ENCODE data around the gene CCR4. TPM values are rescaled to one million over a fixed set of nuclear protein-coding genes. Genes with fewer than 3 reads are reported as not detected.
A peak's percentile ranks its signal among the peaks of the same experiment; 100 is the strongest.

CCR4 gene
- total and polyA plus RNA-seq, 2 of the 8 experiments (the other 6 are each of a cell fraction or from before 2014, with no cell fraction given), result 0.11 to 0.15 TPM

DNA sequence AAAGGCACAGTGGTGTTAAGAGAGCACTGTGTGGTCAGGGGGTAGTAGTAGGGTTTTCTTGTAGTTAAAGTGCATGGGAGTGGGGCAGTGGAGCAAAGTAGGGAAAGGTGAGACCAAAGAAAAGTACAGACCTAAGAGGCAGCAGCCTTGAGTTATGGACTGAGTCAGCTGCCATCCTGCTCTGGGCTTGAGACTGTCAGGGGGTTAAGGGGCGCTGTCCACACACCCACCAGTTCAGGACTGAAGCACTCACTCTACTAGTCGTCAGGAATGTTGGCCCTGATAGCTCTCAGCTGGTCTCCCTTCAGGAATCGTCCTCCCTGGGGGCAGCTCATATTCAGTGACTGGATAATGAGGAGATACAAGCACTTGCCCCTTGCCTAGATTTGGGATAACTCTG lies 7.9 kb downstream of the CCR4 start:
- Histone ChIP-seq H3K18ac (ENCODE audit: extremely low read depth, low read length) (0 out of 2 replicates have a peak overlapping the region, but pooled peaks have one; percentile 33), H2BK20ac (ENCODE audit: low read length) (no peak overlapping the region), H3K14ac (ENCODE audit: insufficient read length) (no peak overlapping the region), H3K27ac (ENCODE audit: low read depth, low read length) (no peak overlapping the region), H2AK5ac (ENCODE audit: low read depth, low read length) (no peak overlapping the region), H2AFZ (ENCODE audit: low read length) (no peak overlapping the region), H3K36me3 (ENCODE audit: control insufficient read depth in 2 of 4, insufficient read depth in 4 of 4, low read length in 3 of 4) (no peaks in the 10 kb centered on the region), H3K4me1 (replicated peaks in 1 of 4; ENCODE audit: control insufficient read depth in 3 of 4, insufficient read depth in 4 of 4, low read length in 3 of 4) (no peaks in the 10 kb centered on the region; a peak in 2 of 7 replicates), H4K8ac (ENCODE audit: extremely low read depth, insufficient read depth, low read length) (no peak overlapping the region), H2BK5ac (ENCODE audit: low read depth, low read length) (no peak overlapping the region), H3K56ac (replicated peaks; ENCODE audit: insufficient read length, low read depth, low read length) (no peak overlapping the region), H4K91ac (replicated peaks; ENCODE audit: insufficient read length, low read length) (no peak overlapping the region), H4K5ac (ENCODE audit: insufficient read length, low read depth, low read length) (no peak overlapping the region), H3K79me1 (ENCODE audit: low read depth, low read length) (no peaks in the 10 kb centered on the region), H2BK15ac (ENCODE audit: low read length) (no peak overlapping the region), H3K4ac (replicated peaks; ENCODE audit: insufficient read length, low read depth, low read length) (no peak overlapping the region), H3K9ac (replicated peaks in 1 of 4; ENCODE audit: extremely low read depth in 1 of 4, low read depth in 3 of 4, low read length in 3 of 4) (no peak overlapping the region), H3K79me2 (ENCODE audit: control insufficient read depth in 1 of 2, insufficient read depth in 2 of 2, low read length in 2 of 2) (no peaks in the 10 kb centered on the region), H3K9me3 (ENCODE audit: insufficient read depth in 2 of 2, low read depth in 1 of 2, low read length in 1 of 2) (no peaks in the 10 kb centered on the region), H2BK12ac (ENCODE audit: low read depth, low read length) (no peak overlapping the region), H4K20me1 (replicated peaks in 1 of 2; ENCODE audit: control insufficient read depth in 1 of 2, insufficient read depth in 2 of 2, low read length in 2 of 2) (no peaks in the 10 kb centered on the region), H3K23me2 (ENCODE audit: low read depth, low read length) (no peaks in the 10 kb centered on the region), H3K4me3 (ENCODE audit: extremely low read depth in 1 of 4, insufficient read depth in 2 of 4, low read depth in 3 of 4, low read length in 4 of 4) (no peak overlapping the region), H2BK120ac (replicated peaks; ENCODE audit: low read depth, low read length) (no peak overlapping the region), H3K4me2 (ENCODE audit: insufficient read depth in 1 of 2, low read depth in 2 of 2, low read length in 2 of 2) (no peak overlapping the region), H3K23ac (ENCODE audit: insufficient read length) (no peak overlapping the region), H3K27me3 (replicated peaks in 1 of 4; ENCODE audit: control insufficient read depth in 3 of 4, extremely low read depth in 1 of 4, insufficient read depth in 3 of 4, low read length in 3 of 4) (no peaks in the 10 kb centered on the region)
- FAIRE-seq (peak; percentile 63), DNase-seq (ENCODE audit: low read depth in 1 of 2, low spot score in 2 of 2) (peak in 1 of 2 experiments; percentile 48)
- POLR2A ChIA-PET (ENCODE audit: partially characterized antibody), result no interaction called here
- CTCF ChIA-PET (ENCODE audit: partially characterized antibody), result interaction anchor here (0.6 to 5.9 kb wide), 9 partner anchors 11 to 98 kb away, joined by 3 to 34 read pairs (median 3); no protein-coding TSS in a partner anchor
- WGBS, 2 experiments (ENCODE audit: extremely low coverage in 1 of 2, insufficient coverage in 1 of 2, insufficient read length in 1 of 2, insufficient replicate concordance in 2 of 2, low coverage in 1 of 2, low lambda C conversion rate in 2 of 2, missing lambda C conversion rate in 1 of 2), result 67% methylated on average over 3 of the region's 3 CpGs; no CpG with 5 or more reads in 1 of the 2 experiments
- TF ChIP-seq SP2 (IDR thresholded peaks at IDR 0.05; ENCODE audit: low read length) (no peak), TEAD4 (IDR thresholded peaks at IDR 0.05; ENCODE audit: low read depth, low read length) (peak; percentile 49; the same call in 1 of the 2 replicates), RNF2 (IDR thresholded peaks at IDR 0.05; ENCODE audit: borderline replicate concordance, low read depth, low read length, missing control alignments, poor library complexity, severe bottlenecking) (no peak), NANOG (IDR thresholded peaks at IDR 0.05; ENCODE audit: insufficient read depth, low read depth, low read length, poor library complexity, severe bottlenecking) (peak; percentile 61), SIN3A (conservative IDR thresholded peaks at IDR 0.05 in 1 of 2, IDR thresholded peaks at IDR 0.05 in 1 of 2; ENCODE audit: low read depth in 1 of 2, low read length in 2 of 2) (peak; percentile 33 to 74; a peak in 2 of 4 replicates), CEBPB (IDR thresholded peaks at IDR 0.05; ENCODE audit: low read depth, low read length) (no peak), JUND (IDR thresholded peaks at IDR 0.05; ENCODE audit: low read length) (no peak), PHF8 (conservative IDR thresholded peaks at IDR 0.05; ENCODE audit: low read depth, low read length) (no peak), SIX5 (IDR thresholded peaks at IDR 0.05; ENCODE audit: low read depth, low read length) (no peak), CHD1 (IDR thresholded peaks at IDR 0.05; ENCODE audit: low read depth, low read length) (no peak)
- TF ChIP-seq, protein P1, sequence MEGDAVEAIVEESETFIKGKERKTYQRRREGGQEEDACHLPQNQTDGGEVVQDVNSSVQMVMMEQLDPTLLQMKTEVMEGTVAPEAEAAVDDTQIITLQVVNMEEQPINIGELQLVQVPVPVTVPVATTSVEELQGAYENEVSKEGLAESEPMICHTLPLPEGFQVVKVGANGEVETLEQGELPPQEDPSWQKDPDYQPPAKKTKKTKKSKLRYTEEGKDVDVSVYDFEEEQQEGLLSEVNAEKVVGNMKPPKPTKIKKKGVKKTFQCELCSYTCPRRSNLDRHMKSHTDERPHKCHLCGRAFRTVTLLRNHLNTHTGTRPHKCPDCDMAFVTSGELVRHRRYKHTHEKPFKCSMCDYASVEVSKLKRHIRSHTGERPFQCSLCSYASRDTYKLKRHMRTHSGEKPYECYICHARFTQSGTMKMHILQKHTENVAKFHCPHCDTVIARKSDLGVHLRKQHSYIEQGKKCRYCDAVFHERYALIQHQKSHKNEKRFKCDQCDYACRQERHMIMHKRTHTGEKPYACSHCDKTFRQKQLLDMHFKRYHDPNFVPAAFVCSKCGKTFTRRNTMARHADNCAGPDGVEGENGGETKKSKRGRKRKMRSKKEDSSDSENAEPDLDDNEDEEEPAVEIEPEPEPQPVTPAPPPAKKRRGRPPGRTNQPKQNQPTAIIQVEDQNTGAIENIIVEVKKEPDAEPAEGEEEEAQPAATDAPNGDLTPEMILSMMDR (IDR thresholded peaks at IDR 0.05; ENCODE audit: control extremely low read depth in 1 of 3, insufficient read depth in 1 of 3, low read depth in 1 of 3, low read length in 3 of 3), result peak in 1 of 3 experiments; percentile 8; a peak in 1 of 4 replicates

All from H1 (cell line).